Head of caudate nucleus (tissue), 42 donors: Measurements from ENCODE around the gene MAP3K5.
"Not testable (repeated sequence)": the region's sequence is repeated elsewhere in the genome, so short reads cannot be mapped to it uniquely, and the experiment has no call there.

ENCODE experiments used
- DNase-seq, 42 donors: peaks; one replicate each; pipeline versions ENCODE4 v3.0.0 to v3.0.0-alpha.2; 2020 to 2021; ENCODE audit warnings: mixed read lengths in 7 of 42
- intact Hi-C: fragments of 100-400 bp; cut with DNase I; formaldehyde crosslinking; loops from one replicate; pipeline ENCODE4 v1.15.0; 2022

Gene MAP3K5

GRCh38 chr6:136607932-136608772 lies 184.1 kb downstream of the MAP3K5 start:
- DNase-seq: peak; percentile 25 to 88 (median 72)
- intact Hi-C loops: no loop called here

- intact Hi-C loops: no loop called here
- peak in 1 of 42 donors; percentile 0 for DNase-seq
Measured at GRCh38 chr6:136607204-136607931, 184.9 kb downstream of the MAP3K5 start.

- intact Hi-C loops: no loop called here
- no peak for DNase-seq
Measured at GRCh38 chr6:136604928-136605510, 187.3 kb downstream of the MAP3K5 start.

- intact Hi-C loops: no loop called here
Measured at GRCh38 chr6:136604328-136604825, 187.9 kb downstream of the MAP3K5 start.

GRCh38 chr6:136600818-136601217 lies 191.5 kb downstream of the MAP3K5 start:
- intact Hi-C loops: no loop called here
- no peak for DNase-seq

More at GRCh38 chr6:136604328-136604825, 187.9 kb downstream of the MAP3K5 start:
- DNase-seq: peak in 10 of 42 donors; percentile 11 to 68 (median 26)

- no peak for DNase-seq
- intact Hi-C loops: no loop called here
Measured at GRCh38 chr6:136599329-136600011, 192.8 kb downstream of the MAP3K5 start.

- intact Hi-C loops: no loop called here
- no peak for DNase-seq
Measured at GRCh38 chr6:136598048-136598447, 194.2 kb downstream of the MAP3K5 start.

GRCh38 chr6:136594671-136595070 lies 197.6 kb downstream of the MAP3K5 start:
- intact Hi-C loops: no loop called here
- DNase-seq: no peak

- DNase-seq: peak in 10 of 42 donors; percentile 5 to 46 (median 20)
Measured at GRCh38 chr6:136593748-136594490, 198.4 kb downstream of the MAP3K5 start.

GRCh38 chr6:136592930-136593673 lies 199.2 kb downstream of the MAP3K5 start:
- intact Hi-C loops: no loop called here
- no peak for DNase-seq

More at GRCh38 chr6:136593748-136594490, 198.4 kb downstream of the MAP3K5 start:
- intact Hi-C loops: no loop called here

GRCh38 chr6:136591617-136592016 lies 200.7 kb downstream of the MAP3K5 start:
- intact Hi-C loops: no loop called here
- DNase-seq: no peak

GRCh38 chr6:136590846-136591245 lies 201.4 kb downstream of the MAP3K5 start:
- DNase-seq, intact Hi-C loops: not testable (repeated sequence)

- intact Hi-C loops: loop anchor here (10.0 kb wide), 1 partner anchor 207 kb away; the partner anchor contains the start of gene MAP3K5
- no peak for DNase-seq
Measured at GRCh38 chr6:136587527-136587926, 204.8 kb downstream of the MAP3K5 start.

GRCh38 chr6:136586295-136586694 lies 206.0 kb downstream of the MAP3K5 start:
- intact Hi-C loops: loop anchor here (10.0 kb wide), 1 partner anchor 209 kb away; the partner anchor contains the start of gene MAP3K5
- no peak for DNase-seq

- not testable (repeated sequence) for DNase-seq
- intact Hi-C loops: loop anchor here (10.0 kb wide), 1 partner anchor 209 kb away; the partner anchor contains the start of gene MAP3K5
Measured at GRCh38 chr6:136585523-136585922, 206.8 kb downstream of the MAP3K5 start.

- intact Hi-C loops: loop anchor here (10.0 kb wide), 1 partner anchor 211 kb away; the partner anchor contains the start of gene MAP3K5
Measured at GRCh38 chr6:136584290-136584689, 208.0 kb downstream of the MAP3K5 start.

More at GRCh38 chr6:136584290-136584689, 208.0 kb downstream of the MAP3K5 start:
- DNase-seq: not testable (repeated sequence)
